OCI-M1 (cell line): ENCODE measurements around the gene ASXL2.
A peak's percentile ranks its signal among the peaks of the same experiment; 100 is the strongest.
"Not testable (repeated sequence)": the region's sequence is repeated elsewhere in the genome, so short reads cannot be mapped to it uniquely, and the experiment has no call there.

ENCODE experiments used
- DNase-seq: peaks from one replicate; lab custom pipeline; 2025; lab: John Stamatoyannopoulos, UW

Gene ASXL2

DNA sequence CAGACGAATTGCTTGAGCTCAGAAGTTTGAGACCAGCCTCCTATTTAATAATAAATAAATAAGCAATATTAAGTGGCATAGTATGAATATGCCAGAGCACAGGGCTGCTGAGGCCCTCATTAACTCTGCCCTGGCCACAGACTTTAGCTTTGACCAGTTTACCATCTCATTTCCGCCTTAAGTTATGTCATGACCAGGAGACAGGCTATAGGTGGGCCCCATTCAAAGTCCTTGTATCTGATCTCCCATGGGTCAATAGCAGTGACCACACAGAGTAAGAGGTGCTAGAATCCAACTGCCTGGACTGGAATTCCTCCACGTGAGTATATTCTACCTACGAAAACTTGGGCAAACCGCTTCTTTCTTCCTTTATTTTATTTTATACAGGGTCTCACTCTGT, 13.4 kb upstream of the ASXL2 start:
- DNase-seq = no peak

DNA sequence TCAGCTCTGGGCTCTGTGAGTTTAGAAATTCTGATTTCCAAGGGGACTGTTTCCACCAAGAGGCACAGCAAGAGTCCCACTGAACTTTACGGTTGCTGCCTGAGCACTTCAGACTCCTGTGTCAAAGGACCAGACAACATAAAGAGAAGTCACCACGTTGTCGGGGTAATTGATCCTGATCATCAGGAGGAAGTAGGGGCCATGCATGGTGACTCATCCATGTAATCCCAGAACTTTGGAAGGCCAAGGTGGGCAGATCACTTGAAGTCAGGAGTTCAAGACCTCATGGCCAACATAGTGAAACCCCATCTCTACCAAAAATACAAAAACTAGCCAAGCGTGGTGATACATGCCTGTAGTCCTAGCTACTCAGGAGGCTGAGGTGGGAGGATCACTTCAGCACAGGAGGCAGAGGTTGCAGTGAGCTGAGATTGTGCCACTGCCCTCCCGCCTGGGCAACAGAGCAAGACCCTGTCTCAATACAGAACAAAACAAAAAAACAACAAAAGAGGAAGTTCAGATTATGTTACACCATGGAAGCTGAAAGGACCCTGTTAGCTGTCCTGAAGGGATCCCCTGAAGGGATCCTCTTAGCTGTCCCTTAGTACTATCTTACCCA, 9.4 kb upstream of the ASXL2 start:
- peak; percentile 12 for DNase-seq

DNA sequence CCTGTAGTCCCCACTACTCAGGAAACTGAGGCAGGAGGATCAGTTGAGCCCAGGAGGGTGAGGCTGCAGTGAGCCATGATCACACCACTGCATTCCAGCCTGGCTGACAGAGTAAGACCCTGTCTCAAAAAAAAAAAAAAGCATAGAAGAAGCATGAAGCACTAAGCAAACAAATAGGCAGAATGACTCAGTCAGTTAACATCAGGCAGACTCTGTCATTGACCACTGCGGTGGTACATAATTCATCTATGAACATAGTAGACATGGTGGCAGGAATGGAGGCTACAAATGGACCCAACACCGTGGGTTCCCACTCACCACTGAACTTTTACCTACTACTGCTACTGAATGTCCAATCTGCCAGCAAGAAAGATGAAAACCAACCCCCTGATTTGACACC, 7.6 kb upstream of the ASXL2 start:
- DNase-seq = no peak

DNA sequence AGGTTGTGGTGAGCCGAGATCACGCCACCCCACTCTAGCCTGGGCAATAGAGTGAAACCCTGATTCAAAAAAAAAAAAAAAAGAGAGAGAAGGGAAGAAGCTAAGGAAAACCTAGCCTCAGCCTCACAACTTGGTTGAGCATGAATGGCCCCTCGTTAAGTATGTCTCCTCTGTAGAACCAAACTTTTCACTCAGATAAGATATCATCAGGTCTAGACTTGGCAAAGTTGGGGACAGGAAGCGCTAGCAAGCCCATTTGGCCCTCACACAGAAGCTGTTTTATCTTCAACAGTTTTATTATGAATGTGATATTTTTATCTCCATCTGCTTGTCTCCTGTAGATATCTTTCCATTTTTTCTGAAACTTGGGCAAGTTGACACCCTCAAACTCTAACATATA, 3.5 kb upstream of the ASXL2 start:
- no peak for DNase-seq

DNA sequence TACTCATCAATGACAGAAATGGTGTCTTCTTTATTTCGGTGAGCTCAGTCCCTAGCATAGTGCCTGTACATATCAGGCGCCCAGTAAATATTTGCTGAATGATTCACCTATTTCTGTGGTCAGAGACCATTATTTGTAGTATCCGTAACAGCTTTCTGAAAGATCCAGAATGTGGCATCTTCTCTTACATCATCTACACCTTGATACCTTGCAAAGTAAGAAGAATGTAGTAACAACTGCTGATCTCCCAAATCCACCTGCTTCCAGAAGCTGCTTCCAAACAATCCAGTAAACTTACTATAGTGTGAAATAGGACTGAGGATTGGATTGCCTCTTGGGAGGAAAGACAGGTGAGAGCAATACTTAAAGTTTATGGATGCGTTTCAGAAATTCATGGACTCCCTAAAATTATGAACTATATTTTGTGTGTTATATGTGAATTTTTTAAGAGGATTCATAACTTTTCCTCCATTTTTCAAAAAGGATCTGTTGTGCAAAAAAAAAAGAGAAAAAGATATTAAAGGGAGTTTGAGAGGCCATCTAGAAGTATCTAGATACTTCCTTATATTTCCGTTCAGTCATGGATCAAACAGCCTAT, 945 bp upstream of the ASXL2 start:
- no peak for DNase-seq

DNA sequence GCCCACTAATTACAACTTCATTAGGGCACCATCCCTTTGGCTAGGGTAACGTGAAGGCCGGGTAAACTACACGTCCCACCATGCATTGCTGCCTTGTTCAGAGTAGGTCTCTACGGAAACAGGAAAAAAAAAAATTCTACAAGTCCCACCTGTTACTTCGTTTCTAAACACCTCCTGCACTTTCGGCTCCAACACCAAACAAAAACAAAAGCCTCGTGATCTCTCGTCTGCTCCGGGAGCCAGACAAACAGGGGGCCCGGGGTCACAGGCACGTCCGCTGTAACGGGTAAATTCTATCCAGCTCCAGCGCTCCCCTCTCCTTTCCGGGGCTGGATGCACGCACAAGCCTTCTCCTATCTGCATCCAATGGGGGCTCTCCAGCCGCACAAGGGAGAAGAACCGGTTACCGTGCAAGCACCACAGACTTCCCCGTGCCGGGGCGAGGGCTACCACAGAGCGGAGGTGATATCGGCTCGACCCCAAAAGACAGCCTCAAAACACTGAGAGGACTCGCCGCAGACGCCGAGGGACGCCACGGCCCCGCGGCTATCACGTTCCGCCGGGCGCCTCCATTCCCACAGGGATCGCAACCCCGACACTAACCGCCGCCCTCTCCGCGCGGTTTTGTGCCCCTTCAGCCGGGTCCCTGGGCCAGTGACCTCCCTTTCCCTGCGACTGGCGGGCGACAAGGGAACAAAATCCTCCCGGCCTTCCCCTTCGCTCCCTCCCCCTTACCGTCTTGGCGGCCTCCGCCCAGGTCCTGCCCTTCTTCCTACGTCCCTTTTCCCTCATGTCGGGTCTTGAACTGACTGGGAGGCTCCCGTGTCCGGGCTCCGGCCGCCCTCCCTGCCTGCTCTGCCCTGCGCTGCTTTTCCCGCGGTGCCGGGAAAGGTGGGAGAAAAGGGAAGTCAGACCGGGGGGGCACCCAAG, 591 bp downstream of the ASXL2 start:
- DNase-seq = peak; percentile 82

DNA sequence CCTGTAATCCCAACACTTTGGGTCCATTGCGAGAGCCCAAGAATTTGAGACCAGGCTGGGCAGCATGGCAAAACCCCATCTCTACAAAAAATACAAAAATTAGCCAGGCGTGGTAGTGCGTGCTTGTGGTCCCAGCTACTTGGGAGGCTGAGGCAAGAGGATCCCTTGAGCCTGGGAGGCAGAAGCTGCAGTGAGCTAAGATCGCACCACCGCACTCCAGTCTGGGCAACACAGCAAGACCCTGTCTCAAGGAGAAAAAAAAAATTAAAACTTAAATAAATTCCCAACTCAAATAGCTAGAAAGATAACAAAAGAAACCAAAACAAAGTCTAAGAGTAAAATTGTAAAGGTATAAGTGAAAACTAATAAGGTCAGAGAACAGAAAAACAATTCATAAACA, 6.2 kb downstream of the ASXL2 start:
- DNase-seq = no peak

DNA sequence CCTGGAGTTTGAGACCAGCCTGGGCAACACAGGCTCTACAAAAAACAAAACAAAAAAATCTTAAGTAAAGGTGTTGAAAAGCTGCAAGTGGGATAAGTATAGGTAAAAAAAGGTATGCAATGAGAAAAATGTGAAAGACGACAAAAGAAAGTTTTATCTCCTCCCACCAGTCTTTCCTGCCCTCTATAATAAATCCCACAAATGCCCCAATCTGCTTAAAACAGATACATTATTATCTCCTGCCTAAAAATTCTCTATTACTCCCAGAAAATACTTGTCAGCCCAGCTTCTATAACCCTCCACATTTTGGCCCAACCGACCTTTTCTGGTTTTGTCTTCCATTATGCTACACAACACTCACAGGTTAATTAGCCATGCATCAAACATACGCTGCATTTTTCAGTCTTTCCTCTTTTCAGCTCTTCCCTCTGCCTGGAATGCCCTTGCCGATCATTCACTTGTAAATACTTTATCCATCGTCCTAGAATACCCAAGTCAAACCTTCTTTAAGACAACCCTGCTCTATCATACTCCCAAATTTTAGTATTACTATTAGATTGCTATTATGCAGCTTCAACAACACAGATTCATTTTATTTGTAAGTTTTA, 10.8 kb downstream of the ASXL2 start:
- no peak for DNase-seq

DNA sequence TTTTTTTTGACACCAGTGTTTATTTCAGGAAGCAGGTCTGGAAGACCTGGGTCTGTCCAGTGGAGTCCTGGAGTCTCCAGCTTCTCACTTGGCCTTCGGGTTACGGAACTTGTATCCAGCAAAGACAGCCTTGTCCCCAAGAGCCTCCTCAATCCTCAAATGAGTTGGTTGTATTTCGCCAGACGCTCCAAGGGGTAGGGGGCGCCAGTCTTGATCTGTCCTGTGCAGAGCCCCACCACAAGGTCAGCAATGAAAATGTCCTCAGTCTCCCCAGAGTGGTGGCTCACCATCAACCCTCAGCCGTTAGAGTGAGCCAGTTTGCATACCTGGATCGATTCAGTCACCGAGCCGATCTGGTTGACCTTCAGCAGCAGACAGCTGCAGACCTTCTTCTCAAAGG, 21.9 kb downstream of the ASXL2 start:
- DNase-seq = no peak

DNA sequence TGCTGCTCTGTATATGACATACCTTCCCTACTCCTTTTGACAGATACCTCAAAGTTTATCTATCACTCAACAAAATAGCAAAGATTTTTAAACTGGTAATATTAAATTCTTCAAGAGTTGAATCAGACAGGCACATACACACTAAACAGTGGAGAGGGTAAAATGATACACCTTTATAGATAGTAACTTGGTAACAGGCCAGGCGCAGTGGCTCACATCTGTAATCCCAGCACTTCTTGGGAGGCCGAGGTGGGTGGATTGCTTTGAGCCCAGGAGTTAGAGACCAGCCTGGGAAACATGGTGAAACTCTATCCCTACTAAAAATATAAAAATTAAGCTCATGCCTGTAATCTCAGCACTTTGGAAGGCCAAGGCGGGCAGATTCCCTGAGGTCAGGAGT, 23.2 kb downstream of the ASXL2 start:
- no peak for DNase-seq

DNA sequence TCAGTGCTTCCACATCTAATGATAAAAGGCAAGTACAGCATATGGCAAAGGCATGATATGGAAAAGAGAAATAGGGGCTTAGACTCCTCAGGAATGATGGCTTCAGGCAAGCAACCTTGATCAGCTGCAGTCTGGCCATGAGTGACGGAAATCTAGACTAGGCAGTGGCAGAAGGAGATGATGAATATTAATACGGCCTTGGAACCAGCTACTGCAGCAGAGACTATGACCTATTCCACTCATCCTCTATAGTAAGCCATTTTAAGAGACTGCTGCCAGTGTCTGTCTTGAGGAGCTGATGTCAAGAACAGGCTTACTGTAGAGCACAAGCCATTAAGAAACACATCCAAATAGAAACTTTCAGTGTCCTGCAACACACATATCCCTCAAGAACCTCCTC, 23.7 kb downstream of the ASXL2 start:
- no peak for DNase-seq

DNA sequence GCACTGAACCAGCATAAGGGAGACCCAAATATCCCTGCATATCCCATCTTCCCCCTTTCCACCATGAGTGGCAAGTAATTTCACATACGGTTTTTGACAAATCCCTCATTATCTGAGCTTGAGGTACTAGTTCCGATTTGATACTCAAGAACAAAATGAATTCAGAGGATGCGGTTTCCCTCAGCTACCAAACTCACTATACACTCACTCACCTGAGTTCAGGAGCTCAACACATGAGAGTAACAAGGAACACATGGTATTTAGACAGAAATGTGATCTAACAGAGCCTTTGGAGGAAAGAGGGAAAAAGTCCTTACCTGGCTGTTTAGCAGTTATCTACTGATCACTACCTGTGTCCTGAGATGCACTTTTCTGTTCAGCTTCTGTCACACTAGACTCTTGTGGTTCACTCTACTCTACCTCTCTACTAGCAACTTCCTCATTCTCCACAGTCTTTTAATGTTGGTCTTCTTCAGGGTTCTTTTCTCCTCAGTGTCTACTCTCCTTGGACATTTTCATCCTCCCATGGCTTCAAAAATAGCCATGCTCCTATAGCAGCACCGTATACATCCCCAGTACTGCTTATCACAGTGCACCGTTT, 25.1 kb downstream of the ASXL2 start:
- peak; percentile 58 for DNase-seq

DNA sequence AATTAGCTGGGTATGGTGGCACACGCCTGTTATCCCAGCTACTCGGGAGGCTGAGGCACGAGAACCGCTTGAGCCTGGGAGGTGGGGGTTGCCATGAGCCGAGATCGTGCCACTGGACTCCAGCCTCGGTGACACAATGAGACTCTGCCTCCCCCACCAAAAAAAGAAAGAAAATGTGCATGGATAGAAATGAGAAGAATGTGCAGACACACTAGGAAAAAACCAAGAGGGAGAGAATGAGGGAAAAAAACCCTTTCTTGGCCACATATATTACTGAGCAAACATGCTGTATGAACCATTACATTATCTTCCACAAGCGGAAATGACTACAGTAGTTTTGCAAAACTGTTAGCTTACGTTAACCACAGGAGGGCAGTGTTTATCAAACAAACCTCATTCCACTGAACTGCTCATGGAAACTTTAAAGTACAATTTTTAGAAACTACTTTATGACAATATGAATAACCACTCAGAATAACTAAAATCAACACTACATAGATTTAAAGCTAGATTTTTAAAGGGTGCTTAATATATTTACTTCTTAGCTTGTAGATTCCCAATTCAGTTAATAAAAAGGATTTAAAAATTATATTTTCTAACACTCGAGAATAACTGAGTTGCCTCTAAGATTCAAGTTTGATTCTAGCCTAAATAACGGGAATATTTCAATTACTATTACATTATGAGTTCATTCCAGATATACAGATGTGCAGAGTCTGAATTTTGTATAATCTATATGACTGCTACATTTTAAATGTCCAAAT, 26.4 kb downstream of the ASXL2 start:
- peak; percentile 89 for DNase-seq

DNA sequence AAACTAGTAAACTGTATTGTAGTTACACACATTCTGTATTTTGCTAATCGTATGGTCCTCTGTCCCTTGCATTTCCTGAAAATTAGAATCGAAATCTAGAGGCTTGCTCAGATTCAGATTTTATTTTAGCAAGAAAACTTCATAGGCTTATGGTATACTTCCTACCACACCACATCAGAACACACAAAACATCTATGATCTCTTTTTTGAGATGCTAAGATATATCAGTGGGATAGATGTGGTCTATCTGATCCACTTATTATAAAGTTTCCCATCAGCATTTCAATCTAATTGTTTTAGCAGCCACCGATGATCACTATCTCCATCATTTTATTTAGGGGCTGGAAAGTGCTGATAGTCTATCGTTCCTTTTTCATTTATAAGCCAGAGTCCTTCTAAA, 27.9 kb downstream of the ASXL2 start:
- DNase-seq = not testable (repeated sequence)

DNA sequence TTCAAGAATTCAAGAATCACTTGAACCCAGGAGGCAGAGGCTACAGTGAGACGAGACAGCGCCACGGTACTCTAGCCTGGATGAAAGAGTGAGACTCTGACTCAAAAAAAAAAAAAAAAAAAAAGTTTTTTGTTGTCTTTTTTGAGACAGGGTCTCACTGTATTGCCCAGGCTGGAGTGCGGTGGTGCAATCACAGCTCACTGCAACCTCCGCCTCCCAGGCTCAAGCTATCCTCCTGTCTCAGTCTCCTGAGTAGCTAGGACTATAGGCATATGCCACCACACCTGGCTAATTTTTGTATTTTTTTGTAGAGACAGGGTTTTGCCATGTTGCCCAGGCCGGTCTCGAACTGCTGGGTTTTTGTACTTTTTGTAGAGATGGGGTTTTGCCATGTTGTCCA, 28.9 kb downstream of the ASXL2 start:
- not testable (repeated sequence) for DNase-seq

DNA sequence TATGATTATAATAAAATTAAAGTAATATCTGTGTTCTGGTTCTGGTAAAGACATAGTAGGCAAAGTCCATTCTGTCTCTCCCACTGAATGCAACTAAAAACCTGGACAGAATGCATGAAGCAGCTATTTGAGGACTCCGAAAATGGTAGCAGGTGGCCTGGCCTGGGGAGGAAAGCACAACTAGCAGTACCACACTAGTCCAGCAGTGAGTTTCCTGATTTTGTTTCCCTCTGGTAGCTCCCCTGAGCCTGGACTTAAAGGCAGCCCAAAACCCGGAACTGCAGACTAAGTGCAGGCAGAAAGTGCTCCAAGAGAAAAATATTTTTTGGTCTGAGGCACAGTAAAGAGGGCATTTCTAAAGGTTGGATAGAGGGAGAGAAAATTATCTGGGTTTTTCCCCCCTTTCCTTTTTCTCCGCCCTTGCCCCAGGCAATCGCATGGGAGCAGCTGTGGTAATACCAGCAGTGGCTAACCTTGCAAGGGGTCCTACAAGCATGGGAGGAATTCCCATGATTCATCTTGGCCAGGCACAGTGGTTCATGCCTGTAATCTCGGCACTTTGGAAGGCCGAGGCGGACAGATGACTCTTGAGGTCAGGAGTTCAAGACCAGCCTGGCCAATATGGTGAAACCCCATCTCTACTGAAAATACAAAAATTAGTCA, 32.3 kb downstream of the ASXL2 start:
- DNase-seq = no peak

DNA sequence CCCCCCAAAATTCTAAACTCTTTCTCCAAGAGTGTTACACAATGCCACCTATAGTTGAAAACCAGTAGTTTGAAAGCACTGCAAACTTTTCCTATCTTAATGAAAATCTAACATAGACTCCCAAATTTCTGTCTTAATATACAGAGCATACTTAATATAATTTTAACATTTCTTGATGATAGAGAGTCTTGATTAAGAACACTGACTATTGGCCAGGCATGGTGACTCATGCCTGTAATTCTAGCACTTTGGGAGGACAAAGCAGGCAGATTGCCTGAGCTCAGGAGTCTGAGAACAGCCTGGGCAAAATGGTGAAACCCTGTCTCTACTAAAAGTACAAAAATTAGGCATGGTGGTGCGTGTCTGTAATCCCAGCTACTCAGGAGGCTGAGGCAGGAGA, 34.2 kb downstream of the ASXL2 start:
- no peak for DNase-seq

DNA sequence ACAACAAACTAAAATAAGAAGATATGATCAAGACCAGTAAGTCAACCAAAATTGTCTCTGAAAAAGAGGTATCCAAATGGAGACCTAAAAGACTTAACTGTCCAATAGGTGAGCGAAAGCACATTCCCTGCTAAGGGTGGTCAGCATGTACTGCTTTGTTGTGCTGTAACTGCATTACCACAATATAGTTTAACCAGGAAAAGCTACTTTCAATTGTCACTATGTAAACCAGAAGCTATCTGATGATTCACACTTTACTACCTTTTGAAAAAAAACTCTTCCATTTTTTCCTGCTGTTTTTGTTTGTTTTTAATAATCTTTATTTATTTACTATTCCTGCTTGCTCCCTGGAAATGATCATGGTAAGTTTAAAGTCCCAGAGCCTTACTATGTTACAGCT, 36.1 kb downstream of the ASXL2 start:
- no peak for DNase-seq

DNA sequence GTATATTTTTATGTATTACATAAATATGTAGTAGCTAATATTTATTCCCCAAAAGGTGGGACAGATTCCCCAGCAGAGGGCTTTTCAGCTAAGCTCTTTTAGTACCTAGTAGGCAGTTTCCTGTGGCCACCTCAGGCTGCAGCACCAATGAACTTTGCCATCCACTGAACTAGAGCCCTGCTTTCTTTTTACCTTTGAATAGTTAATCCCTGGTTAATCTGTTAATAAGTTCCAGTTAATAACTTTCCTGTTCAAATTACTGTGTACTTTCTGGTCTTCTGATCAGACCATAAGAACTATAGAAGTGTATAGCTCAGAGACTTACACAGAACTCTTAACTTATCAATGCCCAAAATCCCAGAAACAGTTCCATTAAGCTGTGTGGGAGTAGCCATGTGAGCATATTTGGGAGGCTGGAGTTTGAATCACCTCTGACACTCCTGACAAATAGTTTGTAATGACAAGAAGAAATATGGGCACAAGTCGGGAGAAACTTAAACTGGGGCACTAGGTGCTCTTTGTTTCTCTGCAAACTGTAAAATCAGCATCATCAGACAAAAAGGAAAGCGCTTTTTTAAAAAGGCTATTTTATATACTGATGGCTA, 40.0 kb downstream of the ASXL2 start:
- DNase-seq = no peak

DNA sequence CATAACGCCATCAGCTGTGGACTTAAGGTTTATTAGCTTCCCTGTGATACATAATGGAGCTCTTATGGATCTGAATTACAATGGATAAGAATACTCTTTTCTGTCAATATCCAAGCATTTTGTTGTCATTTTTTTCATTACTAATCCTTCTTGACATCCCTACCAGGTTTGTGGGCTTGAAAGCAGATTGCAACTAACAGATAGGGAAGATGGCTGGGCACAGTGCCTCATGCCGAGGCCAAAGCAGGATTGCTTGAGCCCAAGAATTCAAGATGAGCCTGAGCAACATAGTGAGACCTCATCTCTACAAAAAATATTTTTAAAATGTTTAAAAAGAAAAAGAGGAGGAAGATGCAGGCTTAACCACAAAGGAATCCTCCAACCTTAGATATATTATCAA, 42.4 kb downstream of the ASXL2 start:
- no peak for DNase-seq

DNA sequence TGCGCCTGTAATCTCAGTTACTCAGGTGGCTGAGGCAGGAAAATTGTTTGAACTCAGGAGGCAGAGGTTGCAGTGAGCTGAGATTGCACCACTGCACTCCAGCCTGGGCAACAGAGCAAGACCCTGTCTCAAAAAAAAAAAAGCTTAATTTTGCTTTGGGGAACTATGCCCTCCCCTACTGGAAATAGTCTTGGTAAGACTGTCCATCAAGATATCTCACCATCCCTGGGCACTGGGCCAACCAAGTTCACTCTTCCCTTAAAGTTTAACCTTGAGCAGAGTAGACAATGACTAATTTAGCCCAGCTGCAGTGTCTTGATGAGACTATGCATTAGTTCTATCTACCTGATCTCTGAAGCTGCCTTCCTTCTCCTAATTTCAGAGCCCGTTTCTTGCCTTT, 44.7 kb downstream of the ASXL2 start:
- DNase-seq = peak; percentile 81
